HG03571 (cell line): ENCODE measurements around the gene EMX2.
"Not testable (repeated sequence)": the region's sequence is repeated elsewhere in the genome, so short reads cannot be mapped to it uniquely, and the experiment has no call there.

Experiments
- ATAC-seq: cut with Tn5 transposase; IDR thresholded peaks from one replicate; pipeline ENCODE4 v1.9.1; 2021; ENCODE audit not compliant: unreplicated experiment

Gene EMX2

GRCh38 chr10:117555017-117555416 lies 12.5 kb downstream of the EMX2 start:
- ATAC-seq: no peak

- ATAC-seq: no peak
These were observed 13.3 kb downstream of the EMX2 start for GRCh38 chr10:117555863-117556262.

- ATAC-seq: no peak
These were observed 13.8 kb downstream of the EMX2 start for GRCh38 chr10:117556356-117556755.

- no peak for ATAC-seq
These were observed 17.2 kb downstream of the EMX2 start for GRCh38 chr10:117559712-117560111.

- no peak for ATAC-seq
These were observed 18.4 kb downstream of the EMX2 start for GRCh38 chr10:117560942-117561341.

GRCh38 chr10:117562220-117562619 lies 19.7 kb downstream of the EMX2 start:
- no peak for ATAC-seq

GRCh38 chr10:117562896-117563737 lies 20.6 kb downstream of the EMX2 start:
- no peak for ATAC-seq

- ATAC-seq: no peak
These were observed 21.2 kb downstream of the EMX2 start for GRCh38 chr10:117563780-117564179.

GRCh38 chr10:117565068-117565467 lies 22.5 kb downstream of the EMX2 start:
- ATAC-seq: no peak

GRCh38 chr10:117568334-117568733 lies 25.8 kb downstream of the EMX2 start:
- no peak for ATAC-seq

- ATAC-seq: no peak
These were observed 27.3 kb downstream of the EMX2 start for GRCh38 chr10:117569610-117570390.

- ATAC-seq: no peak
These were observed 28.3 kb downstream of the EMX2 start for GRCh38 chr10:117570880-117571279.

- ATAC-seq: no peak
These were observed 32.1 kb downstream of the EMX2 start for GRCh38 chr10:117574498-117575146.

GRCh38 chr10:117578490-117578889 lies 35.9 kb downstream of the EMX2 start:
- ATAC-seq: no peak

GRCh38 chr10:117578999-117579590 lies 36.5 kb downstream of the EMX2 start:
- ATAC-seq: no peak

GRCh38 chr10:117581961-117582360 lies 39.4 kb downstream of the EMX2 start:
- no peak for ATAC-seq

- ATAC-seq: not testable (repeated sequence)
These were observed 42.3 kb downstream of the EMX2 start for GRCh38 chr10:117584831-117585230.

- ATAC-seq: no peak
These were observed 44.5 kb downstream of the EMX2 start for GRCh38 chr10:117587036-117587435.

- no peak for ATAC-seq
These were observed 47.7 kb downstream of the EMX2 start for GRCh38 chr10:117590101-117590875.

GRCh38 chr10:117591043-117591442 lies 48.5 kb downstream of the EMX2 start:
- no peak for ATAC-seq
